GM23338 (cell line): ENCODE data around the gene UBXN10. TPM values are rescaled to one million over a fixed set of nuclear protein-coding genes. Genes with fewer than 3 reads are reported as not detected.

ENCODE experiments used
- ATAC-seq: fragments of 200-7000 bp; cut with Tn5 transposase; 3 replicates; pipeline ENCODE4 v1.9.1; 2020
- DNase-seq: peaks from one replicate; pipeline ENCODE4 v3.0.0-alpha.2; 2015; ENCODE audit warnings: low spot score
- H2AFZ ChIP-seq: fragments of 200-600 bp; sonication (generic); 2 replicates; pipeline ENCODE4 v1.8.0; 2016; ENCODE audit warnings: antibody characterized with exemption, mild to moderate bottlenecking, moderate library complexity
- H3F3A ChIP-seq: fragments of 200-600 bp; sonication (generic); replicated peaks from 2 replicates; pipeline ENCODE4 v1.8.0; 2017; ENCODE audit warnings: antibody characterized with exemption, mixed run types, low read depth
- H3K27ac ChIP-seq: fragments of 200-600 bp; sonication (generic); 2 replicates; pipeline ENCODE4 v1.6.1; 2016; ENCODE audit warnings: low read depth
- H3K27me3 ChIP-seq: fragments of 200-600 bp; sonication (generic); 2 replicates; pipeline ENCODE4 v1.8.0; 2016; ENCODE audit warnings: mild to moderate bottlenecking, mixed run types, moderate library complexity; ENCODE audit not compliant: insufficient read depth
- H3K36me3 ChIP-seq: fragments of 200-600 bp; sonication (generic); 2 replicates; pipeline ENCODE4 v1.8.0; 2016; ENCODE audit warnings: mild to moderate bottlenecking; ENCODE audit not compliant: insufficient read depth
- H3K4me1 ChIP-seq: fragments of 200-600 bp; sonication (generic); 2 replicates; pipeline ENCODE4 v1.8.0; 2016; ENCODE audit warnings: mild to moderate bottlenecking, moderate library complexity; ENCODE audit not compliant: insufficient read depth
- H3K4me2 ChIP-seq: fragments of 200-600 bp; sonication (generic); 2 replicates; pipeline ENCODE4 v1.7.1; 2017; ENCODE audit warnings: mixed run types
- H3K4me3 ChIP-seq: fragments of 200-600 bp; sonication (generic); 2 replicates; pipeline ENCODE4 v1.6.1; 2016; ENCODE audit warnings: mixed run types
- H3K79me2 ChIP-seq: fragments of 200-600 bp; sonication (generic); replicated peaks from 2 replicates; pipeline ENCODE4 v1.8.0; 2017; ENCODE audit warnings: mild to moderate bottlenecking; ENCODE audit not compliant: insufficient read depth
- H3K9me2 ChIP-seq: fragments of 200-600 bp; sonication (generic); 2 replicates; pipeline ENCODE4 v1.8.0; 2017; ENCODE audit not compliant: insufficient read depth
- H4K20me1 ChIP-seq: fragments of 200-600 bp; sonication (generic); replicated peaks from 2 replicates; pipeline ENCODE4 v1.8.0; 2017; ENCODE audit warnings: mild to moderate bottlenecking; ENCODE audit not compliant: insufficient read depth
- H3K27ac Mint-ChIP-seq: 2 replicates; pipeline ENCODE4 v1.8.0; 2020; ENCODE audit warnings: inconsistent platforms, mild to moderate bottlenecking, moderate library complexity, mixed read lengths
- H3K27me3 Mint-ChIP-seq: 3 replicates; pipeline ENCODE4 v1.8.0; 2022; ENCODE audit warnings: low read depth, mild to moderate bottlenecking, moderate library complexity, mixed read lengths, inconsistent platforms; ENCODE audit not compliant: insufficient read depth, poor library complexity
- H3K36me3 Mint-ChIP-seq: 3 replicates; pipeline ENCODE4 v1.8.0; 2021; ENCODE audit warnings: low read depth, mild to moderate bottlenecking, inconsistent platforms, moderate library complexity, mixed read lengths
- H3K4me1 Mint-ChIP-seq: 3 replicates; pipeline ENCODE4 v1.8.0; 2020; ENCODE audit warnings: mild to moderate bottlenecking, inconsistent platforms, mixed read lengths
- H3K4me3 Mint-ChIP-seq: 3 replicates; pipeline ENCODE4 v1.8.0; 2021; ENCODE audit warnings: moderate library complexity, mild to moderate bottlenecking, inconsistent platforms, mixed read lengths
- H3K9me3 Mint-ChIP-seq: 3 replicates; pipeline ENCODE4 v1.8.0; 2020; ENCODE audit warnings: moderate library complexity, mild to moderate bottlenecking, inconsistent platforms, mixed read lengths
- CREB1 ChIP-seq: fragments of 250-450 bp; sonication (Bioruptor Pico); IDR thresholded peaks from 2 replicates; pipeline ENCODE4 v1.5.0; 2020; ENCODE audit warnings: low read depth, mild to moderate bottlenecking, moderate library complexity
- CTCF ChIP-seq, 2 experiments: fragments of 200-600 bp in 1 of 2; sonication (generic) in 1 of 2; conservative IDR thresholded peaks; 2 replicates each; pipeline versions ENCODE4 v1.5.1 to v1.6.1; 2016 to 2017; ENCODE audit warnings: antibody characterized with exemption in 2 of 2, low read depth in 2 of 2, mild to moderate bottlenecking in 2 of 2, moderate library complexity in 1 of 2
- JUNB ChIP-seq: IDR thresholded peaks from one replicate; pipeline ENCODE4 v1.6.1; 2016; ENCODE audit warnings: antibody characterized with exemption; ENCODE audit not compliant: unreplicated experiment
- NANOG ChIP-seq: IDR thresholded peaks from 2 replicates; pipeline ENCODE4 v1.6.1; 2016; ENCODE audit warnings: antibody characterized with exemption, borderline replicate concordance
- POLR2AphosphoS5 ChIP-seq: IDR thresholded peaks from 2 replicates; pipeline ENCODE4 v1.6.1; 2016; ENCODE audit warnings: antibody characterized with exemption, low read depth
- STAT1 ChIP-seq: IDR thresholded peaks from one replicate; pipeline ENCODE4 v1.6.1; 2016; ENCODE audit warnings: antibody characterized with exemption; ENCODE audit not compliant: unreplicated experiment
- ZNF114 ChIP-seq: fragments of 250-450 bp; sonication (Bioruptor Pico); IDR thresholded peaks from 2 replicates; pipeline ENCODE4 v1.5.0; 2020; ENCODE audit warnings: mild to moderate bottlenecking, moderate library complexity
- ZNF331 ChIP-seq: fragments of 250-450 bp; sonication (Bioruptor Pico); IDR thresholded peaks from 2 replicates; pipeline ENCODE4 v1.5.0; 2020; ENCODE audit warnings: low read depth, mild to moderate bottlenecking, moderate library complexity
- ZNF462 ChIP-seq: fragments of 250-450 bp; sonication (Bioruptor Pico); IDR thresholded peaks from 2 replicates; pipeline ENCODE4 v1.5.0; 2020; ENCODE audit warnings: mild to moderate bottlenecking, moderate library complexity
- polyA plus RNA-seq: library from polyadenylated mRNA; unstranded; fragments of >200 nt; fragmentation: Nextera tagmentation; extraction: Ambion mirVana; gene quantifications from 2 replicates; pipeline ENCODE4 v1.2.1, GENCODE V29; 2016
- total RNA-seq: library from RNA; depleted of rRNA; stranded (reverse); fragments of >200 nt; shearing (Covaris generic); gene quantifications from 2 replicates; pipeline ENCODE4 v1.2.3, GENCODE V29; 2014

Gene UBXN10
- total and polyA plus RNA-seq, 2 experiments from 2014 or later, result 0.27 to 0.69 TPM

- Histone ChIP-seq H3K27ac (no peak overlapping the region), H3K79me2 (no peaks in the 10 kb centered on the region), H3K36me3 (no peaks in the 10 kb centered on the region), H3K9me2 (no peaks in the 10 kb centered on the region), H3K4me2 (no peak overlapping the region), H3K4me1 (no peaks in the 10 kb centered on the region; the same call in 1 of the 2 replicates), H3K4me3 (no peak overlapping the region), H3F3A (no peaks in the 10 kb centered on the region), H2AFZ (no peak overlapping the region), H3K27me3 (peaks cover 9% of the 10 kb centered on the region), H4K20me1 (no peaks in the 10 kb centered on the region)
- H3K4me1 Mint-ChIP-seq, result peaks cover 8% of the 10 kb centered on the region
- peaks cover 2% of the 10 kb centered on the region; the same call in 1 of the 3 replicates for H3K9me3 Mint-ChIP-seq
- no peak for DNase-seq
- H3K27ac Mint-ChIP-seq, result no peak overlapping the region
- H3K4me3 Mint-ChIP-seq, result no peak overlapping the region
- H3K36me3 Mint-ChIP-seq, result no peaks in the 10 kb centered on the region; the same call in 2 of the 3 replicates
- H3K27me3 Mint-ChIP-seq, result peaks cover 12% of the 10 kb centered on the region
- no peak for ATAC-seq
- TF ChIP-seq ZNF331 (no peak), NANOG (no peak), CREB1 (CRISPR knock-in tag) (no peak), POLR2AphosphoS5 (no peak), ZNF462 (no peak), STAT1 (no peak), ZNF114 (CRISPR knock-in tag) (no peak), JUNB (no peak), CTCF (conservative IDR thresholded peaks at IDR 0.05; ENCODE audit: low read depth in 2 of 2) (no peak)
Observed at GRCh38 chr1:20180129-20180843, 5.6 kb upstream of the UBXN10 start.
